ENCODE measurements around the gene PIK3R2. TPM values are rescaled to one million over a fixed set of nuclear protein-coding genes. Genes with fewer than 3 reads are reported as not detected.

PIK3R2 gene
- total and polyA plus RNA-seq, 2 of the 13 experiments (the other 11 are each of a cell fraction or from before 2014, with no cell fraction given) = 18.6 to 25.3 TPM

DNA sequence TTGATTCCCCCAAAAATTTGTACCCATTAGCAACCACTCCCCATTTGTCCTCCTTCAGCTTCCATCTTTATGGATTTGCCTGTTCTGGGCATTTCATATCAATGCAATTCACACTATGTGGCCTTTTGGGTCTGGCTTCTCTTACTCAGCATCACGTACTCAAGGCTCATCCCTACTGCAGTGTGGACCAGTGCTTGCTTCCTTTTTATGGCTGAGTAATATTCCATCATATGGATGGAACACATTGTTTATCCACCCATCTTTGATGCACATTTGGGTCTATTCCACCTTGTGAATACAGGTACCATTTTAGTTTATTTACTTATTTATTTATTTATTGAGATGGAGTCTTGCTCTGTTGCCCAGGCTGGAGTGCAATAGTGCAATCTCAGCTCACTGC, 12.5 kb upstream of the PIK3R2 start:
- WGBS (ENCODE audit: low lambda C conversion rate) = 100% methylated on average over 1 of the region's 1 CpG
- peaks cover 25% of the 10 kb centered on the region for H3K4me1 ChIP-seq (ENCODE audit: insufficient read depth, low read length)
- peaks cover 4% of the 10 kb centered on the region for H3K79me2 ChIP-seq (ENCODE audit: insufficient read depth, low read length)
- peaks cover 14 to 45% of the 10 kb centered on the region in 2 experiments for H3K36me3 ChIP-seq (replicated peaks in 1 of 2; ENCODE audit: control insufficient read depth in 1 of 2, insufficient read depth in 2 of 2, low read length in 2 of 2)
- CTCF ChIA-PET (ENCODE audit: low intra/inter-chr PET ratio, low total read pairs) = no interaction called here
- no TSS peak for BruUV-seq (replicated peaks)
- no peaks in the 10 kb centered on the region for H4K20me1 ChIP-seq (ENCODE audit: insufficient read depth, low read length)
- in situ Hi-C loops (cut with HindIII; ENCODE audit: extremely low pct_ligation_motif_present, low pct_unique_long_range_greater_than_20kb) = no loop called here
- intact Hi-C loops (cut with micrococcal nuclease; ENCODE audit: unreplicated experiment) = no loop called here
- TF ChIP-seq ZNF143 (CRISPR knock-in tag; IDR thresholded peaks at IDR 0.05) (no peak), ZFP36 (IDR thresholded peaks at IDR 0.05; ENCODE audit: borderline replicate concordance, low read depth, low read length, partially characterized antibody) (no peak)
- TF ChIP-seq, protein P1, sequence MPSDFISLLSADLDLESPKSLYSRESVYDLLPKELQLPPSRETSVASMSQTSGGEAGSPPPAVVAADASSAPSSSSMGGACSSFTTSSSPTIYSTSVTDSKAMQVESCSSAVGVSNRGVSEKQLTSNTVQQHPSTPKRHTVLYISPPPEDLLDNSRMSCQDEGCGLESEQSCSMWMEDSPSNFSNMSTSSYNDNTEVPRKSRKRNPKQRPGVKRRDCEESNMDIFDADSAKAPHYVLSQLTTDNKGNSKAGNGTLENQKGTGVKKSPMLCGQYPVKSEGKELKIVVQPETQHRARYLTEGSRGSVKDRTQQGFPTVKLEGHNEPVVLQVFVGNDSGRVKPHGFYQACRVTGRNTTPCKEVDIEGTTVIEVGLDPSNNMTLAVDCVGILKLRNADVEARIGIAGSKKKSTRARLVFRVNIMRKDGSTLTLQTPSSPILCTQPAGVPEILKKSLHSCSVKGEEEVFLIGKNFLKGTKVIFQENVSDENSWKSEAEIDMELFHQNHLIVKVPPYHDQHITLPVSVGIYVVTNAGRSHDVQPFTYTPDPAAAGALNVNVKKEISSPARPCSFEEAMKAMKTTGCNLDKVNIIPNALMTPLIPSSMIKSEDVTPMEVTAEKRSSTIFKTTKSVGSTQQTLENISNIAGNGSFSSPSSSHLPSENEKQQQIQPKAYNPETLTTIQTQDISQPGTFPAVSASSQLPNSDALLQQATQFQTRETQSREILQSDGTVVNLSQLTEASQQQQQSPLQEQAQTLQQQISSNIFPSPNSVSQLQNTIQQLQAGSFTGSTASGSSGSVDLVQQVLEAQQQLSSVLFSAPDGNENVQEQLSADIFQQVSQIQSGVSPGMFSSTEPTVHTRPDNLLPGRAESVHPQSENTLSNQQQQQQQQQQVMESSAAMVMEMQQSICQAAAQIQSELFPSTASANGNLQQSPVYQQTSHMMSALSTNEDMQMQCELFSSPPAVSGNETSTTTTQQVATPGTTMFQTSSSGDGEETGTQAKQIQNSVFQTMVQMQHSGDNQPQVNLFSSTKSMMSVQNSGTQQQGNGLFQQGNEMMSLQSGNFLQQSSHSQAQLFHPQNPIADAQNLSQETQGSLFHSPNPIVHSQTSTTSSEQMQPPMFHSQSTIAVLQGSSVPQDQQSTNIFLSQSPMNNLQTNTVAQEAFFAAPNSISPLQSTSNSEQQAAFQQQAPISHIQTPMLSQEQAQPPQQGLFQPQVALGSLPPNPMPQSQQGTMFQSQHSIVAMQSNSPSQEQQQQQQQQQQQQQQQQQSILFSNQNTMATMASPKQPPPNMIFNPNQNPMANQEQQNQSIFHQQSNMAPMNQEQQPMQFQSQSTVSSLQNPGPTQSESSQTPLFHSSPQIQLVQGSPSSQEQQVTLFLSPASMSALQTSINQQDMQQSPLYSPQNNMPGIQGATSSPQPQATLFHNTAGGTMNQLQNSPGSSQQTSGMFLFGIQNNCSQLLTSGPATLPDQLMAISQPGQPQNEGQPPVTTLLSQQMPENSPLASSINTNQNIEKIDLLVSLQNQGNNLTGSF (CRISPR knock-in tag; IDR thresholded peaks at IDR 0.05) = no peak
- DNase-seq (ENCODE audit: low spot score) (no peak), ATAC-seq (no peak), FAIRE-seq (no peak)
- H2AFZ ChIP-seq (ENCODE audit: low read length) = no peak overlapping the region
- no peak overlapping the region for H3K4me2 ChIP-seq (ENCODE audit: low read depth, low read length)
- no peaks in the 10 kb centered on the region for H3K9me3 ChIP-seq (ENCODE audit: low read length)
- POLR2A ChIA-PET = no interaction called here
- no peaks in the 10 kb centered on the region; a peak in 1 of 5 replicates for H3K27me3 ChIP-seq (ENCODE audit: control insufficient read depth in 1 of 2, insufficient read depth in 2 of 2, low read length in 2 of 2)
- no peak overlapping the region for H3K27ac ChIP-seq (ENCODE audit: extremely low read length, insufficient read depth, low read length)
- H3K4me3 ChIP-seq (replicated peaks in 1 of 3; ENCODE audit: insufficient read depth in 1 of 3, low read depth in 2 of 3, low read length in 3 of 3) = no peak overlapping the region
- H3K9ac ChIP-seq (ENCODE audit: insufficient read depth, low read depth, low read length) = no peak overlapping the region
